Cardiac fibroblast (primary cell): ENCODE results near the gene MBLAC1.

Experiments used
- DNase-seq, 2 donors: peaks; one replicate each; pipeline versions ENCODE4 v3.0.0 to v3.0.0-alpha.2; 2010; ENCODE audit warnings: low read depth in 2 of 2
- H3K4me3 ChIP-seq, 2 donors: replicated peaks in 1 of 2; 1 replicate in 1 of 2; 2 replicates in 1 of 2; pipeline ENCODE4 v1.5.1; 2011; ENCODE audit warnings: low read depth in 2 of 2, low read length in 2 of 2, mild to moderate bottlenecking in 2 of 2, moderate library complexity in 1 of 2
- TF ChIP-seq, protein P1 (sequence below): IDR thresholded peaks from one replicate; pipeline ENCODE4 v1.5.1; 2011; ENCODE audit warnings: low read depth, mild to moderate bottlenecking, low read length, inconsistent platforms

Gene MBLAC1

DNA sequence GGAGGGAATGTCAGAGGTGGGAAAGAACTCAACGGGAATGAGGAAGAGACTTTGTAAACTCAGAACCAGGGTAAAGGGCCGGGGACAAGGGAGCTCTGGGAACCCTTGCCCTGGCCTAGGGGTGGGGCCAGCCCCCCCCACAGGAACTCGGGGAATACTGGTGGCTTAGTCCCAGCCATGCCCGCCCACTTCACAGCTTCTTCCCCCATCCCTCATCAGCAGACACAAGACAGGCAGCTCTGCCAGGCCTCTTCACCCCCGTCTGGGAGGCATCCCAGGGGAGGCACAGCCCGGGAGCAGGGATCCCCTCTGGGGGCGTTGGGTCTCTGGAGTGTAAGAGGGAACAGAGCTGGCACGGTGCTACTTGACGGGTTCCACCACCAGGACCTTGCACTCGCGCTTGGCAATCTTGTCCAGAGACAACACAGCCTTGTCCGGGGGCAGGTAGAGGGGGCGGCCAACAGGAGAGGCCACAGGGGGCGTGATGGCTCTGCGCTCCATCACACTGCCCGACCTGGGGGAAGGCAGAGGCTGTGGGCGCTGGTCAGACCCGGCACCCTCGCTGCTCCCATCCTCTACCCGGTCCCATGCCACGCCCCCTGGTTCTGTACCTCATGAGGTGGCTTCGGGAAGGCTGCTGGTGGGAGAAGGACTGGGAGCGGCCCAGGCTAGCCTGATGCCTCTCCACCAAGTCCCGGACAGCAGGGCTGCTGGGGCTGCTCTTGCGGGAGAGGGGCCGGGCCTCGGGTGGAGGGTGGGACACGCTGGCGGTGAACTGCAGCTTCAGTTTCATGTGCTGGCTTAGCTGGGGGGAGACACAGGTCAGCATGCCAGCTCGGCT is 28.1 kb downstream of the MBLAC1 start:
- TF ChIP-seq, protein P1, sequence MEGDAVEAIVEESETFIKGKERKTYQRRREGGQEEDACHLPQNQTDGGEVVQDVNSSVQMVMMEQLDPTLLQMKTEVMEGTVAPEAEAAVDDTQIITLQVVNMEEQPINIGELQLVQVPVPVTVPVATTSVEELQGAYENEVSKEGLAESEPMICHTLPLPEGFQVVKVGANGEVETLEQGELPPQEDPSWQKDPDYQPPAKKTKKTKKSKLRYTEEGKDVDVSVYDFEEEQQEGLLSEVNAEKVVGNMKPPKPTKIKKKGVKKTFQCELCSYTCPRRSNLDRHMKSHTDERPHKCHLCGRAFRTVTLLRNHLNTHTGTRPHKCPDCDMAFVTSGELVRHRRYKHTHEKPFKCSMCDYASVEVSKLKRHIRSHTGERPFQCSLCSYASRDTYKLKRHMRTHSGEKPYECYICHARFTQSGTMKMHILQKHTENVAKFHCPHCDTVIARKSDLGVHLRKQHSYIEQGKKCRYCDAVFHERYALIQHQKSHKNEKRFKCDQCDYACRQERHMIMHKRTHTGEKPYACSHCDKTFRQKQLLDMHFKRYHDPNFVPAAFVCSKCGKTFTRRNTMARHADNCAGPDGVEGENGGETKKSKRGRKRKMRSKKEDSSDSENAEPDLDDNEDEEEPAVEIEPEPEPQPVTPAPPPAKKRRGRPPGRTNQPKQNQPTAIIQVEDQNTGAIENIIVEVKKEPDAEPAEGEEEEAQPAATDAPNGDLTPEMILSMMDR: no peak
- H3K4me3 ChIP-seq: no peak overlapping the region
- no peak for DNase-seq

DNA sequence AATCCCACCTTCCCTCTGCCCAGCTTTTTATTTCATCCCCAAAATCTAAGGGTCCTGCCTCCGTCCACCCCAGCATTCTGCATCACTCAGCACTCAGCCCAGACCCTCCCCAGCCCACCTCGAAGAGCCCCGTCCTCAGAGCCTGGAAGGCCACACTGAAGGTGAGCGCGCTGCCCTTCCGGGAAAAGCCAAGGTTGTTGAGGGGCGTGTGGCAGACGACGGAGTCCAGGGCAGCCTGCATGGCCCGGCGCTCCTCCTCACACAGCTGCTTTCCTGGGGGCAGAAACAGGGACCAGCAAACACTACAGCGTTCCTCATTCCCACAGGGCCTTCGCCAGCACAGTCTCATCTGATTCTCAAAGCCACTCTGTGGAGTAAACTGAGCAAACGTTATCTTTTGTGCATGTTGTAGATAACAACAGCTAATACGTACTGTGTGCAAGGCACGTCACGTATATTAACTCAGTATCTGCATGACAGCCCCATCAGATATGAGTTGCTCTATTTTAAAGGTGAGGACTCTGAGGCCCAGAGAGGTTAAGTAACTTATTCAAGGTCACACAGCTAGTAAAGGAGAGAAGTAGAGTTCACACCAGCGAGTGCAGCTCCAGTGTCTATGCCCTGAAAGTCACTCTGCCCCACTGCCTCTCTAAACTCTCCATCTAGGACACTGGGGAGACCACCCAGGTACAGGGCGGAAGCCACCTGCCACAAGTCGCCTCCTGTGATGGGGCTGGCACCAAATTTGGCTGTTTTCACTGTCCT is 29.0 kb downstream of the MBLAC1 start:
- H3K4me3 ChIP-seq: no peak overlapping the region
- no peak for DNase-seq
- TF ChIP-seq, protein P1: no peak

DNA sequence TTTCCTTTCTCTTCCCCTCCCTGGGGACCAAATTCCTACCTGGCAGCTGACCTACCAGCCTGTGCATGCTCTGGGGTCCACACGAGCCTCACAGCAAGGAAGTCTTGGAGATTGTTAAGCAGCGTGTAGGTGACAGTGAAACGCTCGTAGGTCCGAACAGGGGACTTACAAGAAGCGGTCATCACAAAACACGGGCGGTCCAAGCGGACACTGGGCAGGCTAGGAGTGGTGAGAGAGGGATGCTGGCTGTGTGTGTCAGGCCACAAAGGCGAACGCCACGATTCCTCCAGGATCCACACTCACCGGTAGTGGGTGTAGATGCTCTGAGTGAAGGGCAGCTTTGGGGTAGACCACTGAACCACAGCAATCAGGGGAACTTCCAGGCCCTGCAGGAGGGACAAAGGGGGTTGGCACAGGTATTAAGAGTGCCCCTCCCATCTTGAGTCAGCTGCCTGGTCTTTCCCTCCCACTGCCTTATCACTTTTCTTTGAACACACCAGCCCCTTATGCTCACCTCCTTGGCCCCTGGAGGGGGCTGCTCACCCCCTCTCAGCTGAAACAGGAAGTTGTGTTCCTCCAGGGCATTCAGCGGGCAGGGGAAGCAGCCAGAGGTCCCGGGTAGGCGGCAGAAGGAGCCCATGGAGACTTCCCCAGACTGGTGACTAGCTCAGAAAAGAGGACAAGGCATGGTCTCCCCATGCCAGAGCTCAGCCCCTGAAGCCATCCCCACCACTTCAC is 29.7 kb downstream of the MBLAC1 start:
- H3K4me3 ChIP-seq: no peak overlapping the region
- DNase-seq: no peak
- TF ChIP-seq, protein P1: no peak

DNA sequence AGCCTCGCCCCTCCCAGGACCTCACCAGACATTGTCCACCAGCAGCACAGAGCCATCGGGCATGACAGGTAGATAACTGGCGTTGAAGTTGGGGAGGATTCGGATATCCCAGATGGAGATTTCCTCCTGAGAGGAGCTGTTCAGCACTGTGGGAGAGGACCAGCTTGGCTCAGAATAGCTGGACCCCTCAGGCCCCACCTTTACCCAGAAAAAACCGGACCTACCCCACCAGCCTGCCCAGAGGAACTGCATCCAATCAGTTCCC is 30.2 kb downstream of the MBLAC1 start:
- H3K4me3 ChIP-seq: peak overlapping the region; percentile 65 to 71
- TF ChIP-seq, protein P1: no peak
- DNase-seq: no peak

DNA sequence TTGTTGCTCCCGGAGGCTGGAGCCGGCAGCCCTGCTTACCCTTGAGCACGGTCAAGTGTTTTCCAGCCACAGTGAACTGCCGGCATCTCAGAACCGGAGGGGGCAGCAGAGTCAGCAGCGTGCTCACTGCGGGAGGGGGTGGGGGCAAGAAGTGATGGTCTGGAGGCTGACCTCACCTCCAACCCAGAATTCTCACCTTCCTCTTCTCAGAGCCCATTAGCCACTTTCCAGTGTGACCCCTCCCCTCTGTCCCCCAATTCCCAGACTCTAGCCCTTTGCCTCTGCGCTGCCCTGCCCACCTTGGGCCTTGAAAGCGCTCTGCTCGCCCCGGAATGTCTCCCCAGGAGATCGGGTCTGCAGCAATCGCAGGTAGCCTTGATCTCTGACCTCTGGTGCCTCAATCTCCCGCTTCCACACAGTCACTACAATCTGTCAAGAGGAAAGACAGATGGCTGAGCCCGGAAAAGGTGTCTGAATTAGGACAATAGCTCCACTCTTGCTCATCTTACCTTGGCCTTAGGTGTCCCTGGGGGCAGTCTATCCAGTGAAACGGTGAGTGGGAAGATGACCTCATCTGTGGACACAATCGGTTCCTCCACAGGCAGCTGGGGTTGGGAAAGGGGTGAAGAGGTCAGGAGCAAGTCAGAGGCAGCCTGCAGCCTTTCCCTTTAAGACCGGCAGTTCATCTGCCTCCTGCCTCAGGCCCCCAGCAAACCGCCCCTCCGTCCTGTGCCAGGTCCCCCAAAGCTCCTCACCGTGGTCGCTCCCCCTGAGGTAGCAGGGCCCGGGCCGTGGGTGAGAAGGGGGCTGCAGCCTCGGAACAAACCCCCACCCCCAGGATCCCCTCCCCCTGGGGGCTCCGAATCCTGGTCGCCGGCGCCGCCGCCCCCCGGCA is 30.8 kb downstream of the MBLAC1 start:
- peak overlapping the region; percentile 65 to 71 for H3K4me3 ChIP-seq
- TF ChIP-seq, protein P1: peak; percentile 32
- DNase-seq: peak; percentile 53 to 78
